Hematopoietic multipotent progenitor cell treated with erythropoietin and hydrocortisone succinate and interleukin-3 and kit ligand, for 15 days (in vitro differentiated cells): Measurements from ENCODE around the gene HIC1.

ENCODE experiments used
- DNase-seq: peaks from one replicate; pipeline ENCODE4 v3.0.0-alpha.2; 2015; ENCODE audit warnings: low spot score

Gene HIC1

DNA sequence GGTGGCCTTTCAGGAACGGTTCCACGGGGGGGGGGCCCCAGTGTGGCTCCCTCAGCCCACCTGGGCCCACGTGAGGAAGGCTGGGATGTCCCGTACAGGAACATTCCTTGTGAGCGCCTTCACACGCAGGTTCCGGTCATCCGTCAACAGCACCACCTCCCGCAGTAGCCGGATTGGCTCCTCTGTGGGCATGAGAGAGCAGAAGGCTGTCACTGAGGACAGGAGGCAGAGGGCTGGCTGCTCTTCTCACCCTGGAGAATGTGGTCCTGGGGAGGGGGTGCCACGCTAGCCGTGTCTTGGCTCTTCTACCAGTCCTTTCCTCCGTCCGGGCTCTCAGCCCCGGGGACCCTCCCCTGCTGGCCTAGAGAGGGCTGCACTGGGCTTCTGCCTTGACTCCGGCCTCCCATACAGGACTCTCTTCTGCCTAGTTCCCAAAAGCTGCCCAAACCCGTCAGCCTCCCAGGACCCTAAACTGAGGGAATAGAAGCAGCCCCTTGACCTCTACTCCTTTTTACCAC lies 6.6 kb downstream of the HIC1 start:
- no peak for DNase-seq

DNA sequence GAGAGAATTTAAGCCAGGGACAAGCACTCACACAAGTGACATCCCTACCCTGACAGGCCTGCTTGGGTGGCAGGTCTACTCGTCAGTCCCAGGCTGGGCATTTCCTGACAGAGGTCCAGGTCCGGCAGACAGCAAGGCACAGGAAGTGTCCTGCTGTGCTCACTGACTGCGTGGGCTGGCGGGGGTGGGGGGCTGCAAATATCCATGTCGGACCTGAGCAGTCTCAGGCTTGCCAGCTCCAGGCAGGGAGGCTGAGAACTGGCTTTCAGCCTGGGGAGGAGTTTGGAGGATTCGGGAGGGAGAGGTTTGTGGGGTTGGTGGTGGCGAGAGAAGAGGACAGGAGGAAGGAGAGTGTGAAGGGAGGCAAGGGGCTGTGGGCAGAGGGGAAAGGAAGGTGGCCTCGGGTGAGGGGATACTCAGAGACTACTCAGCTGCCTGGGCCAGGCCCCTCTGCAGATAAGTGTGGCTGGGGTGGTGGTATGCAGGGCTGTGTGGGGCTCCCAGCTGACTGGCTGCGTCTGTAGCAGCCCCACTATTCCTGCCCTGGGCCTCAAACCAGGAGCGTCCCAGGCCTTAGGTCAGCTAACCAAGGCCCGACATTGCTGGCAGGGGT lies 7.8 kb downstream of the HIC1 start:
- no peak for DNase-seq

DNA sequence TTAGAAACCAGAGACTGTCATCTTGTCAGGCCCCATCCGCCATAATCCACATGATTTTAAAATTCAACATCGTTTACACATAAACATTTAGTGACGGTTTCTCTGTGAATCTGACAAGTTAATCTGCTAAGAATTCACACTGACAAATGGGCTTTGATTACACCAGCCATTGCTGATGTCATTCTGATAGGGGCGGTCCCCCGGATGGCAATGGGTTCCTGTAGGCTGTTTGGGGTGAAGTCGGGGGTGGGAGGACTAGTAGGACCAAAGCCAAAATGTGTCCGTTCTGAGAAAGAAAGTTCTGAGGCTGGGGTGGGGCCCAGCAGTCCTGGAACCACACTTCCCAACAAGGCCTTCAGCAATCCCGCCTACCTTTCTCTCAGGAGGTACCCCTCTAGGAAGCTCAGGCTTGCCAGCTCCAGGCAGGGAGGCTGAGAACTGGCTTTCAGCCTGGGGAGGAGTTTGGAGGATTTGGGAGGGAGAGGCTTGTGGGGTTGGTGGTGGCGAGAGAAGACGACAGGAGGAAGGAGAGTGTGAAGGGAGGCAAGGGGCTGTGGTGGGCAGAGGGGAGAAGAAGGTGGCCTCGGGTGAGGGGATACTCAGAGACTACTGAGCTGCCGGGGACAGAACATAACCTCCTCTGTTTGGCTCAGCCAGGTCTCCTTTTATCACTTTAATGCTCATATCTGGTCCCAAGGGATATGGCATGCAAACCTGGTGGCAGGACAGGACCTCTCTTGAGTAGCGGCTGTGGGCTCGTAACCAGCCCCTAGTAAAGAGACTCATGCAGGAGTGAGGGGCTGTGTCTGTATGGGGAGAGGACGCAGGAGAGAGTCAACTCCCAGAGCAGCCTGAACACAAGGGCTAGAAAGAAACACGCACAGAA lies 8.6 kb downstream of the HIC1 start:
- DNase-seq: no peak

DNA sequence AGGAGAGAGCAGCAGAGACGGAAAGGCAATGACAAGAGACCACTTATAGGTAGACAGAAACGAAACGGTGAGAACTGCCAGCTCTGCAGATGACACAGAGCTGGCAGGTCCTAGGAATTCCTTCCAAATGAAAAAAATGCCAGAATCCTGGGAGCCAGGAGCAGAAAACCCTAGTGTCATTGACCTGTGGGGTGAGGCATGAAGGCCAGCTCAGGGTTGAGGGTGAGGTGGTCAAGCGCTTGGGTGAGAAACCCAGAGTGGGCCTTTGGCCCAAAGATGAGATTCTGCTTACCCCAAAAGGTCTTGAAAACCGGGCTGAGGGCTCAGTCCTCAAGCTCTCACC lies 9.2 kb downstream of the HIC1 start:
- no peak for DNase-seq

DNA sequence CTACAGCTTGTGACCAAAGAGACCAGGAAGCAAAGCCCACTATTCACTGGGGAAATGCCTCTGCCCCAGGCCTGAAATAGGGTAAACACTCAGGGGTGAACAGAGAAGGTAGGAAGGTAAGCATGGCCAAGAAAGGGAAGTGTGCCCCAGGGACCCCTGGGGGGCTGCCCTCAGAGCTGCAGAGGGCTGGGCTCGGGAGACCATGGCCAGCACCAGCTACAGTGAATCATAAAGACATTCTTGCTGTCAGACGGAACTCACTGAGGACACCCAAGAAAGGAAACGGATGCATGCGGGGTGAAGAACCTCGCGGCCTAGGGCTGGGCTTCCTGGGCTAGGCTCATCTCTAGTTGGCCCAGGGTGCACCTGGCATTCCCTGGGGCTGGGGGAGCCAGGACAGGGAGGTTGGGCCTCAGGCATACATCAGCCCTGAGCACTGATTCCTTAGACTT lies 9.6 kb downstream of the HIC1 start:
- DNase-seq: no peak

DNA sequence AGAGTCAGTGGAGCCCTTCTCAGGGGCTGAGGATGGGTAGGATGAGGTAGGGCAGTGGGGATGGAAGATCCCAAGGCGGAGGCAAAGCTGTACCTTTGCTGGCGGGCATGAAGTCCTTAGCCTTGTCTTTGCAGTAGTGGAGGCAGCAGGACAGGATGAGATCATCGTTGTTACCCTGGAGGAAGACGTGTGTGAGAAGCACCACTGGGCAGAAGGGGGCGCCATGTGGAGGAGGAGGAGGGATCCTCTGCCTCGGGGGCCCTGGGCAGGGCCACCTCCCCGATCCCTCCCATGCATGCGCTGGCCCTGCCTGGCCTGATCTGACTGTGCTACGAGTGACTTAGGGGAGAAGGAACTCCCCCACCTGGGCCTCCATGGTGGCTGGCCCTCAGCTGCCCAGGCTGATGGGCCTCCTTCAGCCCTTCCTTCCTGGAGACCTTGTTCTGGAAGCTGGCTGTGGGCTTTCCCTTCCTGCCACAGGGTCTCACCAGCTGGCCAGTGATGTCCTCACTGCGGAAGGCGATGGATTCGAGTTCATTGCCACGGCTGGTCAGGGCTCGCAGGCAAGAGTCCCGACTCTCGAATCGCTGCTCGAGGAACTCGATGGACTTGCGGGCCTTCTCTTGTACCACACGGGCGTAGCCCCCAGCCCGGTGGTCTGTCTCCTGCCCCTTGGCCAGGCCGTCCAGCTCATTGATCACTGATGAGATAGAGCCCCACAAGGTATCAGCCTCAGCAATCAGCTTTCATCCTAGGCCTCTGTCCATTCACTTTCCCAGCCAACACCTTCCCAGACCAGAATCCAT lies 10.3 kb downstream of the HIC1 start:
- DNase-seq: no peak

DNA sequence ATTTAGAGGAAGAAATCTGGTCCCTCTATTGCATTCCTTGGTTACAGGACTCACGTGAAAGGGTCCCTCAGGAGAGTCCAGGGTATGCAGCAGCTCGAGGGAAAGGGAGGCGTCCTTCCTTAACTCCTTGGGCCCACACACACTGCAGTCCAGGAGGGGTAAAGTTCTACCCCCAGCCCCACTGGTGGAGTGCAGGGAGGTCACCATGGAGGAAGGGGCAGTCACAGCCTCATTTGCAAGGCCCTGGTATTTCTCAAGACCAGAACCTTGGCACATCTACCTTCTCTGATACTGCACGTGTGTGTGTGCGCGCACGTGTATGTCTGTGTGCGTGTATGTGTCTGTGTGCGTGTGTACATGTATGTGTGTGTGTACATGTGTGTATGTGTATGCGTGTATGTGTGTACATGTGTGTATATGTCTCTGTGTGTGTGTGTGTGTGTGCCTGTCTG lies 11.1 kb downstream of the HIC1 start:
- no peak for DNase-seq

DNA sequence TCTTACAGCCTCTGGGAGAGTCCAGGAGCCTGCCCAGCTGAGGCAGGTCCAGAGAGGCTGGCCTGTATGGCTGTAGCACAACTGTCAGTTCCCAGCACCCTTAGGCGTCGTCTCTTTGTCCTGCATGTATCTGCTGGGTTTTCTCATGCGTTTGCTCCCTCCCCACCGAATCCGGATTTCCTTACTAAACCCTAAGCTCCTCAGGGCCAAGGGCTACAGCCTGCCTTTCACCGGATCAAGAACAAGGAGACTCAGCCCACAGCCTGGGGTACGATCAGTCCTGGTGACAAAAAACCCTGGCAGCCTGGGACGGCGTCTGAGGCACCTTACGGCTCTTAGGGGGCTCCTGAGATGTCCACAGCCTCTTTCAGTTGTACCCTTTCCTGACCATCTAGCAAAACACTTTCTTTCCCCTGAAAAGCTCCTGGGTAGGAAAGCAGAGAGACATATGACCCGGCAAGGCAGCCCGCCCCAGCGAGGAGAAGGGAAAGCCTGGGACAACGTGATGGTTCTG lies 12.2 kb downstream of the HIC1 start:
- no peak for DNase-seq

DNA sequence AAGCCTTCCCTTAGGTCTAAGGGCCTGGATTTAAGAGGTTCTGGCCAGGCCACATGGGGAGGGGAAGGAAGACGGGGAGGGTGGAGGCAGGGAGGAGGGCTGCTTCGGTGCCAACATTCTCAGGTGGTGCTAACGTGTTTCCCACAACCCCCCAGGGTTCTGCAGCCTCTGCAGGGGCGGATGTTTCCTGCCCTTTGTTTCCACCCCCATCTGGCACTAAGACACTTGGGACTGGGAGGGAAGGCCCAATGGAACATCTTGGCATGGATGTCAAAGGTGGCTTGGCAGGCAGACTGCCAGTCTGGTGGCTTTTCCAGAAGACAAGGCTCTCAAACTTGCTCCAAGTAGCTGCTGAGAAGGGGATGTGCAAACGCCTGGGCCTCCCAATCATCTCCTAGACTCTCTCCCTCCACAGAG lies 12.7 kb downstream of the HIC1 start:
- DNase-seq: no peak

DNA sequence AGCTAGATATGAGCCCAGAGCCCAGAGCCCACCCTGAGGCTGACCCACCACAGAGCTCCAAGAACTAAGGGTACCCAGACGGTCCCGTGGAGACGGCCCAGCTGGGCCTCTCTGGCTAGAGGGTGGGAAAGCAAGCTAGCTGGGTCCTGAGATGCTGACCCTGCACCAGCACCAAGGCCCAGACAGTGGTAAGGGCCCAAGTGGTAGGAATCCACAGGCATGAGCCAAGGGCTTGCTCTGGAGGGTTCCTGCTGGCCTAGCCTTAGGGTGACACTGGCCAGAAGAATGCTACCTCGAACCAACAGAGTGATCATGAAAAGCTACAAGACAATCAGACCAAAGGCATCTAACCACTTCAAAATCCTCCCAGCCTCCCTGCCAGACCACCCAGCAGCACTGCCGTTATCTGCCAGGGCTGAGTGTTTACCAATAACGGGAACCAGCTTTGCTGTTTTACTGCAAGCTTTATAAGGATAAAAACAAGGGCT lies 13.2 kb downstream of the HIC1 start:
- no peak for DNase-seq

DNA sequence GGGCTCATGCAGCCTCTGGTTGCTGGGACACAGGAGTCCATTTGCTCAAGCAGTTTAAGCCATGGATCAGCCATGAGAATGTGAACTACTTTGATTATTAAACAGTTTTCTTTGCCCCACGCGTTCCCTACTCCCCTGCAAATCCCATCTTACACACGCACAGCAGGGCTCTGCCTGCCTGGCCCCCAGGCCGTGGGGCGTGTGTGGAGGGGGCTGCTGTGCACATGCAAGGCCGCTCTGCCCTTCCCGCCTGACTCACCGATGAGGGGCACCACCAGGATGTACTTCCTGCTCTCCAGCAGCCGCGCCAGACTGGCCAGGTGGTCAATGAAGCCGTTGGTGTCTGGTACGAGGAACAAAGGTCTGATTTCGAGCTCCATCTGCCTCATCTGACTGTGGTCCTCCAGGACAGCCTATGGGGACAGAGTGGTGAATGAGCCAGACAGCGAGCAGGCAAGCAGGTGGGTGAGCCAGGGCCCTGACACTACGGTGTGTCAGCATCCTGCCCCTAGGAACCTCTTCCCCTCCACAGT lies 13.7 kb downstream of the HIC1 start:
- DNase-seq: no peak

DNA sequence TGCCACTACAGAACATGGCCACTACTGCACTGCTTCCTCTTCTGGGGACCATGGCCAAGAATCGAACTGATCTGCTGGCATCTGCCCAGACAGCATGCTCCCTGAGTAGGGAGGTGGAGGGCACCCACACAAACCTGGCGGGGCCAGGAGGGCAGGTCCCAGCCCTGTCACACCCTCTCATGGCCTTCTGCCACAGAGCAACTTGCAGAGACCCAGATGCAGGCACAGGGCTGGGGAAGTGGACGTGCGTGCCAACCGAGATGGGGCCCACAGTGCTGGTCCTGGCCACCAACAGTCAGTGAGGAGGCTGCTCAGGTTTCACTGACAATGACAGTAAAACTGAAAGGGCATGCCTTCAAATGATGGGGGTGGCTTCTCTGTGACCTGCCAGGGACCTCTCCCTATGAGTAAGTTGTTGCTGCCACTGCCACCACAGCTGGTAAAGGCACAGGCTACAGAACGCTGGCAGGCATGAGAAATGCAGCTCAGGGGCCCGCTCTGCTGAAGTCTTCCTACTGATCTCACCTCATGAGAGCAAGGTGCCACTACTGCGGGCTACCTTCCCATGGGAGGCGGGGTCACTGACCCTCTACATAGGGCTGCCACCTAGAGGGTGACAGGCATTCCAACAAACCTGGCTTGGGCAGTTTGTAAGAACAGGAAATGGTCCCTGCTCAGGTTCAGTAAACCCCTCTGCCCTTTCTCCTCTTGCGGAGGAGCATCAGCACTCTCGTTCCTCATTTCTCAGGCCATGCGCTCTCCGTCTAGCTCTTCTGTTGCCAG lies 15.5 kb downstream of the HIC1 start:
- no peak for DNase-seq

DNA sequence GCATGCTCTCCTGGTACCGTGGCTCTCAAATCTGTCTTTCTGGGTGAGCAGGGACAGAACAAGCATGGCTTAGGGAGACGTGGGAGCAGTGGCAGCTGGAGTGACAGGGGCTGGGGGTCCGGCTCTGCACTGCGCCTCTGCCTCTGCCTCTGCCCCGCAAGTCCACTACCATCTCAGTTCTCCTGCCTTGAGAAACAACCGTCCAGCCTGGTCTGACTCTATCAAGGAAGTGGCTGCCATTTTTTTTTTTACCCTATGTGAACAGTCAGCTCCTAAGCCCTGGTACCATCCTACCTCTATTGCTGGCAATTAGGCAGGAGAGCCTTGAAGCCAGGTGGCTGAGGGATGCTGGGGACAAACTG lies 16.1 kb downstream of the HIC1 start:
- no peak for DNase-seq

DNA sequence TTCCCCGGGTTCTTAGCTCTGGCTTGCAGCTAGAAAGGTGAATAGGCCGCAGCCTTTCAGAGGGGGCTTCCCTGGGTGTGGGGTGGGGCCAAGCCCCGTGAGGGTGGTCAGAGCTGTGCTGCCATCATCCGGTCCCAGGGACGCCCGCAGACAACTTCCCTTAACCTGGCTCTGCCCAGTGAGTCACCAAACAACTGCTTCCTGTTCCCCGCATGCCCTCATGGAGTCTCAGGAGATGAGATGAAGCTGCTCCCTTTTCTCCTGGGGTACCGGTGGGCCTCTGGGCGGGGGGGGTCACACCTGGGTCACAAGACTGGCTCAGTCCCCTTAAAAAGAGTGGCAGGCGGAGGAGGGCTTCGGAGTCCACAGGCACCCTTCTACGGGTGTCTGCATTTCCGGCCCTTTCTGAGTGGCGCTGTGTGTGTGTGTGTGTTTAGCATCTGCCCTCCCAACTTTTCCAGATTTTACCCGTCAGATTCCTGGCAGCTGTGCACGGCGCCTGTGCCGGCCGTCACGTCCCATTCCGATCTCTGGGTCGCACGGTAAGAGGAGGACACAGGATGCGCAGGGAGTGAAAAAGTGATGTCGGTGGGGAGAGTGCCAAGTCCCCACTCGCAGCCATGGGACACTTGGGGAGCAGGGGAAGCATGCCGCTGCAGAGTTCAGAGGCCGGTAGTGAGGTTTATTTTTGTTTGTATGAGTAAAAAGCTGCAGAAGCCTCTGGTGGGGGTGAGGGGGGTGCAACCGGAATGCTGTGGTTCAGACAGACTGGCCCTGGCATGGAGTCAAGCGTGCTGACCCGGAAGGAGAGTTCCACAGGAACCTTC lies 16.8 kb downstream of the HIC1 start:
- DNase-seq: no peak

DNA sequence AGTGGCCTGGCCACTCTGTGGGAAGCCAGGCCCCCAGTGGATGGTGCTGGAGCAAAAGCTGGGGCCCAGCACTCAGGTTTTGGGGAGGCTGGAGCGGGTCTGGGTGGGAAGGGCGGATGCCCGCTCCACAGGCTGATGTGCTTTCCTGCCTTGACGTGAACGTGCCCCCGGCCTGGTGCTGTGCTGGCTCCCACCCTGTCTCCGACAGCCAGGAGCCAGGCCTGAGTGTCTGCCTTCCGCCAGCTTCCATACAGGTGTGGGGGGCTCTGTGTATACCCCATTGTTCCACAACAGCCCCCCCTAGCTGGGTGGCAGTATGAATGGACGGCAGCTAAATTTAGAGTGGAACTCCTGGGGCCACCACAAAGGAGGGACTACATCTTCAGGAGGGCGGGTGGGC lies 20.0 kb downstream of the HIC1 start:
- DNase-seq: no peak

DNA sequence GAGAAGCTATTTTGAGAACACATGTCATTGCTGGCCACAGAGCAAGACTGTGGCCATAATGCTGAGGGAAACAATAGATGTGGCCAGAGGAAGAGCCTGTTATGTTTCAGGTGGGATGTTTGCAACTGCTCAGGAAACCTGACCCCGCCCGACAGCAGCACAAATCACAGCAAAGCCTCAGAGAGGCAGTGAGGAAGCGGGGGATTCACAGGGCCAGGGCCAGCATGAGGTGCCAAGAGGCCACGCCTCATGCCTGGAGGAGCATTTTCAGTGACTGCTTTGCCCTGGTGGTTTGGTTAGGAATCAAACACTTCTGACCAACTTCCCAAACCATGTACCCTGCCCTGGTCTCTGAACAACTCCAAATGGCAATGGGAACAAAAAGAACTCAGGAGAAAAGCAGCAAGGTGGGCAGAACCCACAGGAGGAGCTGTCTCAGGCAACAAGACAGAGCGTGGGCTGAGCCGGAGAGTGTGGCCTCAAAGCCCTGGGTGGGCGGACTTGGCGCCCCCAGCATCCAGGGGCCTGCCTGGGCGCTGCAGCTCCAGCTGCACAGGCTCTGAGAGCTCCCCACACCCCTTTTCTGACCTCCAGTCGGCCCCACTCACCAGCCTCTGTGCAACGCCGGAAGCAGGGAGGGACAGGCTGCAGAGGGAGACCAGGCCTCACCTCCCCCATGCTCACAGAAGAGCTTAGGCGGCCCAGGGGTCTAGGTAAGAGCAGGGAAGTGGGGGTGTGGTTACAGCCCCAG lies 20.6 kb downstream of the HIC1 start:
- DNase-seq: no peak

DNA sequence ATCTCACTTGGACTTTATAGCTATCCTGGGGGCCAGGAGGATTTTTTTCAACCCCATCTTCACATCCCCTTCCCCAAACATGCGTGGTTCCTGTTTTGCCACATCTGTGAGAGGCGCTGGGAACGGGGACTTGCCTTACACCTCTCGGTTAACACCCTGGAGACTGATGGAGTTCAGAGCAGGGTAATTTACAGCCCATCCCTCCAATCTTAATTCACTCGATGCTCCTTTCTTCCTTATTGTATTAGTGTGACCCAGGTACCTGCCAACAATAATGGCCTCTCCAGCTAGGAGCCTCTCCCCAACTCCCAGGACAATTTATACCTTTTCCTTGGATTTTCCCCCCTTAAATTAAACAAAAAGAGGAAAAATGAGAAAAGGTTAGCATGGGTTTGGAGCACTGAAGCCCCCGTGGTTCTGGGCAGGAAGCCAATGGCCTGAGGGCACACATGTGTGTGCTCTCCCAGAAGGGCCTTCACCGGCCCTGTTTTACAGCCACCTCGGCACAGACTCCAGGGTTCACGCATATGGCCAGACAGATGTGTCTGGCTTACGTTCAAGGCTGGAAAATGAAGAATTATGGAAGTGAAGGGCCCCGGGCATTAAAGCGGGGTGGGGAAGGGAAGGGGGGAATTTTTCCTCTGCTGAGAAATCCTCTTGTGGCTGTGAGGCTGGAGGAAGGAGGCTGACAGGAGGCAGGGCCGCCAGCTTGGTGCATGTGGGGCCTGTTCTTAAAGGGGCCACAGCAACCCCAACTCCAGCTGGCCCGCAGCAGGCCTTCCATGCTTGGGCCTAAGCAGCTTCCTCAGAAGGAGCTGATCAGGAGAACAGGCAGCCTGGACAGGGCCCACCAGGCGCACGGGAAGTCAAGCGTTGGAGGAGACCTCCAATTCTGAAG lies 21.4 kb downstream of the HIC1 start:
- DNase-seq: no peak

DNA sequence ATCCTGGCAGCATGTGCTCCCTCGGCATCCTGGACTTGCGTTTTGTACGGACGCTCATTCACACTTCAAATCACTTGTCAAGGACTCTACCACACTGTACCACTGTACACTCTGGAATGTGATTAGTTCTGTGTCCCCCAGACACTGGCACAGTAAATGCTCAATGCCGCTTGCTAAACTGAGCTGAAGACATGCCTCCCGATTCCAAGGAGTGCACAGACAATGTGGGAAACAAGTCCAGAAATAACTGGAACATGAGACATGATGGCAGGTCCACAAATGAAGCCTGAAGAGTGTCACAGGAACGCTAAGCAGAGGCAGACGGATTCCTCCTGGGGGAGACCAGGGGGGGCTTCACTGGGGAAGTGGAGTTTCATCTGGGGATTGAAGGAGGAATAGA lies 22.1 kb downstream of the HIC1 start:
- no peak for DNase-seq

DNA sequence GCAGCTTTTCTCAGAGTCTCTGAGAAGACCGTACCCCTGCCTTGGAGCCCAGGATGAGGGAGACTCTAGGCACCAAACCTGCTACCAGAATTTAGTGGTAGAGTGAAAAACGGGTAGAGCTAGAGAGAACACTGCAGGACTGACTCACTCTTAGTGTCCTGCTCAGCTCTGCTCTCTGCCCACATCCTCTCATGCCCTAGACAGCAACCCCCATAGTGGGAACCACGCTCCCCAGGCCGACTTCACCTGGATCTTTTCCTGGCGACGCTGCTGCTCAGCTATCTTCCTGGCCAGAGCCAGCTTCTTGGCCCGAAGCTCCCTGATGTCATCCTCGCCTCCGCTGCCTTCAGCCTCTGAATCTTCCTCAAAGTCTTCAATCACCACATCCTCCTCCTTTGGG lies 26.7 kb downstream of the HIC1 start:
- no peak for DNase-seq
